Prostate gland (tissue), 2 donors: ENCODE data around the gene KCNJ15. TPM values are rescaled to one million over a fixed set of nuclear protein-coding genes. Genes with fewer than 3 reads are reported as not detected.

Experiments
- DNase-seq: peaks from one replicate; pipeline ENCODE4 v3.0.0-alpha.2; 2019; ENCODE audit warnings: low spot score
- H3K27ac ChIP-seq, 2 donors: fragments of 200-600 bp; sonication (generic); 2 replicates each; pipeline ENCODE4 v1.5.1; 2017 to 2019
- H3K27me3 ChIP-seq: fragments of 200-600 bp; sonication (generic); replicated peaks from 2 replicates; pipeline ENCODE4 v1.5.1; 2019; ENCODE audit not compliant: insufficient read depth
- H3K36me3 ChIP-seq, 2 donors: fragments of 200-600 bp; sonication (generic); 1 replicate in 1 of 2; 2 replicates in 1 of 2; pipeline versions ENCODE4 v1.5.1 to v1.8.1; 2017 to 2019
- H3K4me1 ChIP-seq: fragments of 200-600 bp; sonication (generic); replicated peaks from 2 replicates; pipeline ENCODE4 v1.5.1; 2019
- H3K4me3 ChIP-seq, 2 donors: fragments of 200-600 bp; sonication (generic); 2 replicates each; pipeline ENCODE4 v1.5.1; 2017 to 2019
- H3K9me3 ChIP-seq: fragments of 200-600 bp; sonication (generic); 2 replicates; pipeline ENCODE4 v1.5.1; 2017
- POLR2A ChIP-seq: fragments of 450-650 bp; IDR thresholded peaks from one replicate; pipeline ENCODE4 v1.6.1; 2016; ENCODE audit warnings: antibody characterized with exemption, mild to moderate bottlenecking
- POLR2AphosphoS5 ChIP-seq: sonication (generic); formaldehyde crosslinking; IDR thresholded peaks from one replicate; pipeline ENCODE4 v1.6.1; 2017; ENCODE audit warnings: antibody characterized with exemption
- WGBS: methylation state at CpG from one replicate; pipeline ENCODE4 v1.1.5; 2018; 5-methylcytosine and 5-hydroxymethylcytosine counted together
- intact Hi-C: fragments of 100-400 bp; cut with DNase I; formaldehyde crosslinking; loops from one replicate; pipeline ENCODE4 v1.14.2; 2022
- total RNA-seq, 2 donors: library from RNA; depleted of rRNA; stranded (reverse); fragments of >200 nt; gene quantifications; one replicate each; pipeline ENCODE4 v1.1.0, GENCODE V29; 2016
- TF ChIP-seq, protein P1 (sequence below), 4 experiments: fragments of 200-600 bp in 2 of 4; fragments of 450-650 bp in 2 of 4; sonication (generic) in 2 of 4; IDR thresholded peaks; 1 replicate in 3 of 4; 2 replicates in 1 of 4; pipeline ENCODE4 v1.5.1; 2016 to 2019; ENCODE audit warnings: antibody characterized with exemption in 4 of 4, mild to moderate bottlenecking in 2 of 4, moderate library complexity in 2 of 4

The KCNJ15 gene
- total RNA-seq, 2 donors from 2014 or later = 4.5 to 5.6 TPM

- Histone ChIP-seq H3K9me3 (no peaks in the 10 kb centered on the region), H3K36me3 (no peaks in the 10 kb centered on the region), H3K27me3 (no peaks in the 10 kb centered on the region), H3K4me3 (no peak overlapping the region), H3K4me1 (no peaks in the 10 kb centered on the region), H3K27ac (no peak overlapping the region)
- intact Hi-C loops = no loop called here
- TF ChIP-seq POLR2A (no peak), POLR2AphosphoS5 (no peak)
- TF ChIP-seq, protein P1, sequence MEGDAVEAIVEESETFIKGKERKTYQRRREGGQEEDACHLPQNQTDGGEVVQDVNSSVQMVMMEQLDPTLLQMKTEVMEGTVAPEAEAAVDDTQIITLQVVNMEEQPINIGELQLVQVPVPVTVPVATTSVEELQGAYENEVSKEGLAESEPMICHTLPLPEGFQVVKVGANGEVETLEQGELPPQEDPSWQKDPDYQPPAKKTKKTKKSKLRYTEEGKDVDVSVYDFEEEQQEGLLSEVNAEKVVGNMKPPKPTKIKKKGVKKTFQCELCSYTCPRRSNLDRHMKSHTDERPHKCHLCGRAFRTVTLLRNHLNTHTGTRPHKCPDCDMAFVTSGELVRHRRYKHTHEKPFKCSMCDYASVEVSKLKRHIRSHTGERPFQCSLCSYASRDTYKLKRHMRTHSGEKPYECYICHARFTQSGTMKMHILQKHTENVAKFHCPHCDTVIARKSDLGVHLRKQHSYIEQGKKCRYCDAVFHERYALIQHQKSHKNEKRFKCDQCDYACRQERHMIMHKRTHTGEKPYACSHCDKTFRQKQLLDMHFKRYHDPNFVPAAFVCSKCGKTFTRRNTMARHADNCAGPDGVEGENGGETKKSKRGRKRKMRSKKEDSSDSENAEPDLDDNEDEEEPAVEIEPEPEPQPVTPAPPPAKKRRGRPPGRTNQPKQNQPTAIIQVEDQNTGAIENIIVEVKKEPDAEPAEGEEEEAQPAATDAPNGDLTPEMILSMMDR (IDR thresholded peaks at IDR 0.05) = no peak
- DNase-seq = no peak
- 64% methylated on average over 7 of the region's 7 CpGs for WGBS
Measured at GRCh38 chr21:38300141-38300578, 43.4 kb downstream of the KCNJ15 start.

DNA sequence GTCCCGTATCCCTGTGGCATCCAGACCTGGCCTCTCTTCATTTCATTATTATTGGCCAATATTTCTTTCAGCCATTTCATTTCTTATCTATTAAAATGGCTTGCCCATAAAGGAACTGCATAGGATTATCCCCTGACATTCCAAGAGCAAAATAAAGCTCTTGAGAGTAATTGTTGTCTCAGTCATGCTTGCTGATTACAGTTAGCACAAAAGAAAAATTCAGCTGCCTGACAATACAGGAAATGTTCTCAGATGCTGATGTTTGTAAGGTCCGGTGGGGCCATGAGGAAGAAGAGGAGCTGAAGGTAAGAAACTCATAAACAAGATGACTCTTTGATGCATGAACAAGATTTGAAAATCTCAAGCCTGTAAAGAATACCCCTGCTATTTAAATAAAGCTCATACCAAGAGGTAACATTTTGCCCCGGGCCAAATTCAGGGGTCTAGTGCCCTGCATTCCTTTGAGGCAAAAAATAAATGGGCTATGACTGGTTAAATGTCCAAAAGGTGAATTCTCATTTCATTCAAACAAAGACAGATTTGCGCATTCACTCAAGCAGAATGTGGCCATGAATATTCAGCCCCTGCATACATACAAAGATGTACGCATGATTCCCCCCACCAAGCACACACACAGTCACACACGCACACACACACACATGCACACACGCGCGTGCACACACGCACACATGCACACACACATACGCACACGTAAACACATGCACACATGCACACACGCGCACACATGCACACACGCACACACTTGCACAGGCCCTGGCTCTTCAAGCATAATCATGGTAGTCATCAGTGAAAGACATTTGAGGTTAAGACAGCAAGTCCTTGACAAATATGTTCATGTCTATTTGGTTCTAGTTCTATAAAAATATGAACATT, 44.8 kb downstream of the KCNJ15 start:
- no peaks in the 10 kb centered on the region for H3K9me3 ChIP-seq
- no peaks in the 10 kb centered on the region for H3K4me1 ChIP-seq
- no peaks in the 10 kb centered on the region for H3K27me3 ChIP-seq
- intact Hi-C loops = no loop called here
- no peaks in the 10 kb centered on the region for H3K36me3 ChIP-seq
- no peak overlapping the region for H3K4me3 ChIP-seq
- WGBS = 88% methylated on average over 15 of the region's 15 CpGs
- no peak for DNase-seq
- H3K27ac ChIP-seq = no peak overlapping the region
- no peak for TF ChIP-seq POLR2A
- TF ChIP-seq POLR2AphosphoS5 = no peak
- TF ChIP-seq, protein P1 (IDR thresholded peaks at IDR 0.05) = no peak

DNA sequence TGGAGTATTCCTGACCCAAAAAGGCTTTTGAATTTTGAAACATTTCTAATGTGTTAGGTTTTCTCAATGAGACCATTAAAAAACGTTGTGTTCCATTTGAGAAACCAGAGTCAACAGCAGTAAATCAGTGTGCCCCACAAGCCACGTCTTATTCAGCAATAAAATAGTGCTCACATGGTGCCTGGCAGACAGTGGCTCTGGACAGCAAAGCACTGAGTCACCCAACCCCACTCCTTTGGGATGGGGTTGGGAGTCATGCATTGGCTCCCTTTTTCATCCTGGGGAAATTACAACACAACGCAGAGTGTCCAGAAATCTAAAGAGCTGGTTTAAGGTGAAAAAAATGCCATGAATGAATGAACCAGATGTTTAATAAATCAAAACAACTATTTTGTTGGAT, 46.5 kb downstream of the KCNJ15 start:
- no peak overlapping the region for H3K4me3 ChIP-seq
- H3K27me3 ChIP-seq = no peaks in the 10 kb centered on the region
- H3K4me1 ChIP-seq = no peaks in the 10 kb centered on the region
- intact Hi-C loops = no loop called here
- TF ChIP-seq POLR2AphosphoS5 (peak; percentile 98), POLR2A (no peak)
- TF ChIP-seq, protein P1 (IDR thresholded peaks at IDR 0.05) = no peak
- DNase-seq = peak; percentile 90
- peak overlapping the region in 1 of 2 donors; percentile 14 for H3K27ac ChIP-seq
- H3K9me3 ChIP-seq = no peaks in the 10 kb centered on the region
- WGBS = 18% methylated on average over 3 of the region's 3 CpGs
- no peaks in the 10 kb centered on the region for H3K36me3 ChIP-seq

DNA sequence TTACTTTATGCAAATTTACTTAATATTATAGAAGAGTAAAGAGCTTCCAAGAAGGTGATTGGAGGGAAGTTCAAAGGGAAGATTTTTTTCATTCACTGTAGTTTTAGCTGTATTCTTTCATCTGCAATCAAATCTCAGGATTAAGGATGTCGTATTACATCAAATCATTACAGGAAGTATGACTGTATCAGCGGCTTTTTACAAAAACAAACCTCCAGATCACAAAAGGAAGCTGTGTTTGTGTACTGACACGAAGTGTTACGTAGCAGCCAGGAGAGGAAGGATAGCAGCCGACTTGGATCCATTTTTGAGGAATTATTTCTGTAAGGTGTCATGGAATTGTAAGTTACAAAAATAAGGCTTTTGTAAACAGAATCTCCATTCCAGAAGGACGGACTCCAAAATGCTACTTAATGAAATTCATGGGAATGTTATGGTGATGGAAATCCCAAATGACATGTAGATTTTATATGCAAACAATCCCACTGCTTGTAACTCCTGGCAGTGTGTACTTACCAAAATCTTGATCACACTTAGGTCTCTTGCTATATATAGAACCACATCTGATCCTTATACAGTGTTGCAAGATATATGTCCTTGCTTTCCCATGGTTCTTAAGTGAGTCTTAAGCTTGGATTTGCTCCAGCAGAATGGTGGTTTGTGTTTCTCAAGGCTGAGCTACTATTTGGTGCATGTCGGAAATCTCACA, 49.8 kb downstream of the KCNJ15 start:
- no peak for DNase-seq
- H3K27ac ChIP-seq = no peak overlapping the region

More for the DNA sequence above, 49.8 kb downstream of the KCNJ15 start:
- WGBS = 24% methylated on average over 7 of the region's 7 CpGs
- intact Hi-C loops = no loop called here
- Histone ChIP-seq H3K4me1 (no peaks in the 10 kb centered on the region), H3K27me3 (no peaks in the 10 kb centered on the region), H3K36me3 (no peaks in the 10 kb centered on the region), H3K4me3 (no peak overlapping the region), H3K9me3 (no peaks in the 10 kb centered on the region)
- no peak for TF ChIP-seq POLR2AphosphoS5
- TF ChIP-seq, protein P1 (IDR thresholded peaks at IDR 0.05) = no peak
- TF ChIP-seq POLR2A = no peak
